IPS-NIHi7 (cell line): ENCODE results near the gene TUBGCP6.
A peak's percentile ranks its signal among the peaks of the same experiment; 100 is the strongest.

Experiments used
- DNase-seq: peaks from one replicate; pipeline ENCODE4 v3.0.0; 2012; ENCODE audit warnings: mixed read lengths; ENCODE audit errors: extremely low spot score

Gene TUBGCP6

DNA sequence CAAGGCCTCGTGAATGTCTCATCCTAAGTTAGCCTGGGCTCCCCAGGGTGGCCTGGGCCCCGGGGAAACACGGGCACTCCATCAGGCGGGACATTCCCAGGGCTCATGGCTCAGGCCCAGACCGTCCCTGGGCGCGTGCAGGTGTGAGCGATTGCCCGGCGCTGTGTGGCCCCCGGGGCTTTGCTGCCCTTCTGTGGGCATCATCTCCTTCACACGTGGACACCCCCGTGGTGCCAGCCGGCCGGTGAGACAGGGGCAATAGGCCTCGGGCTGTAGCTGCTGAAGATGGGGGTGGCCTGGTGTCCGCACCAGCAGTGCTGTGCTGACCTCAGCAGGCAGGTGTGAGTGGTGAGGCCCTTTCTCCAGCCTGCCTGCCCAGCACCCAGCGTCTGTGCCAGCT lies 48.6 kb downstream of the TUBGCP6 start:
- DNase-seq = no peak

DNA sequence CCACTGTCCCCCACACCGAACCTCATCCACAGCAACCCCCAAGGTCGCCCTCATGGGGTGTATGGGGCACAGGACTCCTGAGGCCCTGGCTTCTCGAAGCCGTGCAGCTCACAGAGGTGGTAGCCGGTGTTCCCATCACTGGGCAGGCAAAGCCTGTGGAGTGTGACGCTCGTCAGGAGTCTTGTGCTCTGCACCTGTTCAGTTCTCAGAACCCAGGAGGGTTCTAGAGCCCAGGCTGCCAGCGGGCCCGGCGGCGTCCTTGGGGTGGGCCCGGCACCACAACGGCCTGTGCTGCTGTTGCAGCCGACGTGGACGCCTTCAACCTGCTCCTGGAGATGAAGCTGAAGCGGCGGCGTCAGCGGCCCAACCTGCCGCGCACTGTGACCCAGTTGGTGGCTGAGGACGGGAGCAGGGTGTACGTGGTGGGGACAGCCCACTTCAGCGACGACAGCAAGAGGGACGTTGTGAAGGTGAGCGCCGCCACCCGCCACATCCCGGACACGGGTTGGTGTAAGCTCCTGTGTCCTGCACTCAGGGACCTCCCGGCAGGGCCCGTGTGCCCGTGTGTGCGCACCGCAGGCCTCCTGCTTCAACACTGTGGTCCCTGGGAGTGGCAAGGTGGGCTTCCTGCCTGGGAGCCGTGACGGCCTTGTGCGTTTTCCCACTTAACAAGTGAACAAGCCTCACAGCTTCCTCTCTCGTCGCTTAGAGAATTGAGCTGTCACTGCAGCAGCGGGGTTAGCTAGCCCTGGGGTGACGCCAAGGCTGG lies 50.6 kb downstream of the TUBGCP6 start:
- no peak for DNase-seq

DNA sequence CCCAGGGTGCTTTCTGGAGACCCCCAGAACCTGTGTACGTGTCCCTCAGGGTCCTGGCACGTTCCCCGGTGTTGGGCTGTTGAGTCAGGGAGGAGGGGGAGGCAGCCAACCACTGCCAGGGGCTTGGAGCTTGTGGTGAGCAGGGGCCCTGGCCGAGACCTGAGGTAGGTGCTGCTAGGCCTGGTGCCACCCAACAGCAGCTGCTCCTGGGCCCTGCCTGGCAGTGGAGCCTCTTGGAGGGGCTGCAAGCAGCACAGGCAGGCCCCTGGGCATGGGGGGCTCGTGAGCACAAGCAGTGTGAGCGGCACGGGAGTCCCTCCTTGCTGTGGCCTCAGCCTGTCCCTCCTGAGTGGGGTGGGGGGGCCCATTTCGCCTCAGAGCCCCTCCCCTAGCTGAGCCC lies 51.2 kb downstream of the TUBGCP6 start:
- DNase-seq = no peak

DNA sequence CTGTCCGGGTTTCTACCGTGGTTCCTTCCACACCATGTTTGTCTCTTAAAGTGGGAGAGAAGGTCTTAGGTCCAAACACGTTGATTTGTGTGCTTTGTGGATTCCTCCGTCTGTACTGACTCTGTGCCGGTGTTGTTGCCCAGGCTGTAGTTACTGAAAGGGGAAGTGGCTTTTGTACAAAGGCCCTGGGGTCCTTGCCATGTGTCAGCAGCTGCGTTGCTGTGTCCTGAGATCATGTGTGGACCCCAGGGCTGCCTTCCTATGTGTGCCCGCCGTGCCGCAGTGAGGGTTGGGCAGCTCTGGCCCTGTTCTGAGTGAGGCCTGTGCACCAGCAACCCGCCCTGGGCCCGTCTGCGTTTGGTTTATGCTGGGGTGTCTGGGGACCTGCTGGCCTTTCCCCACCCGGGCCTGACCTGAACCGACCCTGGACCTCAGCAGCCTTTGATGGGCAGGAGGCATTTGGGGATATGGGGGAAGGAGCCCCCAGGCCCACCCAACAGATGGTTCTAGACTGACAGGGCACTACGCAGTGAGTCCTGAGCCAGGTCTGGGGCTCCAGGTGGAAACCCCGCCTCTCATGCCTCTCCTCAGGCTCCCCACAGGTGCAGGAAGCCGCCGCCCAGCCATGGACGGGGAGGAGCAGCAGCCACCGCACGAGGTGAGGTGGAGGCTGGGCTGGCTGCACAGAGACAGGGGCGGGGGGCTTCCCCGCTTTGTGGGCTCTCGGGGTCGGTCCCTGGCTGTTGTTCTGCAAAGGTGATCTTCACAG lies 52.2 kb downstream of the TUBGCP6 start:
- no peak for DNase-seq

DNA sequence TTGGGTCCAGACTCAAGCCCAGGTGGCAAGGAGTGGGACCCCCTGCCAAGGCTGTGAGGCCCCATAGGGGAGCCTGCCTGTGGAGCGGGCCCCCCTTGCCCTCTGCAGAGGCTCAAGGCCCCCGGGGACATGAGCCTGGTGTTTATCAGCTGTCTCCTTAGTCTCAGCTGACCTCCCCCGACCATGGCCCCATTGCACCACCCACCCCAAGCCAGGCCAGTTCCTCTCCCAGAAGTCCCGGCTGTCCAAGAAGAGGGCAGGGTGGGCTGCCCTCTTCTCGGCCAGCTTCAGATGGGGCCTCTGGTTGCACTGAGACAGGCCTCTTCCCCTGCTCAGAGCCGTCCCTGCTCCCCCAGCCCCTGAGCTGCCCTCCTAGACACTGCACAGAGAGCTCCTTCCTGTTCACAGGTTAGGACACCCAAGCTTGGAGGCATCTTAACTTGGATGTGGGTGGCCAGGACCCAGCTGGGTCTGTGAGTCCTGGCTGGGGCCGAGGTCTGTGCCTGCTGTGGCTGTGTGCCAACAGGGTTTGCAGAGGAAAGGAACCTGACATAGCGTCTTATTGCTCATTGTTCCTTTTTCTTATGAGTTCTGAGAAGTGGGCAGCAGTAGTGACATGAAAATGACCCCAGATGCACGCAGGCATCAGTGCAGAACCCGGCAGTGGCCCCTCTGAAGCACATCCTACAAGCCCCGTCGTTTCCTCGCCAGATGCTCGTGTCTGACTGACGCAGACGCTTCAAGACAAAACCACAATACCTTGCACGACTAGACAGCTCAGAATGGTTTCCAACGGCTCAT lies 53.7 kb downstream of the TUBGCP6 start:
- DNase-seq = no peak

- peak; percentile 78 for DNase-seq
Observed at GRCh38 chr22:50190182-50190940, 54.5 kb downstream of the TUBGCP6 start.

DNA sequence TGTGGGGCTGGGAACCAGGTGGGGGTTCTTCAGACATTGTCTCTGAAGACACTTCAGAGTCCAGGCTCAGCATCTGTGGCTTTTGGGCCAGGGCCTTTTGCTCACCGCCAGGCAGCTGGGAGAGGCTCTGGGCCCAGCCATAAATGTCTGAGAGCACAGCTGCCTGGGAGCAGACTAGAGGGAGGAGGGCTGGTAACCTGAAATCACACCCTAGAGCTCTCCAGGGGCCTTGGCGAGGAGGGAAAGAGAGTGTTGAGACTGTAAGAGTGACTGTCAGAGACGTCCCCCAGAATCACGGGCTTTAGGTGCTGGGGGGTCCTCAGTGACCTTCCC lies 55.0 kb downstream of the TUBGCP6 start:
- DNase-seq = no peak

DNA sequence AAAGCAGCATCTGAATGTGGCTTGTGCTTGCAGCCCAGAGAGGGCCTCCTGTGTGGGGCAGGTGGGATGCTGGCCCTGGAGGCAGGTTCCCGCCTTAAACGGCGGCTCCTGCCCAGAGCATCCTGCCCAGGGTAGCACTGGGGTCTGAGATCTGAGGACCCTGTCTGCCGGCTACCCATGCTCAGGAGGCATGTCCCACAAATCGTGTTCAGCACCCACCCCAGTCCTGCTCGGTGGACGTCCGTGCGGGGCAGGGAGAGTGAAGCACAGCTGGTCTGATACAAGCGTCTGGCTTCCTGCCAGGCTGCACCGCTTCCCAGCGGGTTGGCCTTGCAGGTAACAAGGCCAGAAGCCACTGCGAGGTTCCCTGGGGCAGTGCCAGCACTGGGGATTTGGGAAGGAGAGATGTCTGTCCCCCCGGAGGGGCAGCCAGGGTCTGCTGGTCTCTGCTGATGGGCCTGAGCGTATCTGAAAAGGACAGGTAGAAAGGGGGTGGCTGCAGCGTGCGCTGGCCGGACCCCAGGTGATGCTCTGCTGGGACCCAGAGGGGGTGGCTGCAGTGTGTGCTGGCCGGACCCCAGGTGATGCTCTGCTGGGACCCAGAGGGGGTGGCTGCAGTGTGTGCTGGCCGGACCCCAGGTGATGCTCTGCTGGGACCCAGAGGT lies 55.5 kb downstream of the TUBGCP6 start:
- no peak for DNase-seq

DNA sequence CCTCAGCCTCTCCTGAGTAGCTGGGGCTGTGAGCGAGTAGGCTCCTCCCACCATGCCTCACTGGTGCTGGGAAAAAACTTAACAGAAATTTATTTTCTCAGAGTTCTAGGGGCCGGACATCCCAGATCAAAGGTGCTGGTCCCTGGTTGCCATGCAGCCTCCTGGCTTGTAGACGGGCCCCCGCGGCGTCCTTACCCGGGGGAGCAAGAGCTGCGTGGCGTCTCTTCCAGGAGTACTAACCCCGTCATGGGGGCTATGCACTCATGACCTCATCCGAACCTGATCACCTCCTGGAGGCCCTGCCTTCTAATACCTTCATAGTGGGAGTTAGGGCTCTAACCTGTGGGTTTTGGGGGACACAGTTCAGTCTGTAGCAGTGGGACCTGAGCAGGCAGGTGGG lies 56.5 kb downstream of the TUBGCP6 start:
- DNase-seq = no peak

DNA sequence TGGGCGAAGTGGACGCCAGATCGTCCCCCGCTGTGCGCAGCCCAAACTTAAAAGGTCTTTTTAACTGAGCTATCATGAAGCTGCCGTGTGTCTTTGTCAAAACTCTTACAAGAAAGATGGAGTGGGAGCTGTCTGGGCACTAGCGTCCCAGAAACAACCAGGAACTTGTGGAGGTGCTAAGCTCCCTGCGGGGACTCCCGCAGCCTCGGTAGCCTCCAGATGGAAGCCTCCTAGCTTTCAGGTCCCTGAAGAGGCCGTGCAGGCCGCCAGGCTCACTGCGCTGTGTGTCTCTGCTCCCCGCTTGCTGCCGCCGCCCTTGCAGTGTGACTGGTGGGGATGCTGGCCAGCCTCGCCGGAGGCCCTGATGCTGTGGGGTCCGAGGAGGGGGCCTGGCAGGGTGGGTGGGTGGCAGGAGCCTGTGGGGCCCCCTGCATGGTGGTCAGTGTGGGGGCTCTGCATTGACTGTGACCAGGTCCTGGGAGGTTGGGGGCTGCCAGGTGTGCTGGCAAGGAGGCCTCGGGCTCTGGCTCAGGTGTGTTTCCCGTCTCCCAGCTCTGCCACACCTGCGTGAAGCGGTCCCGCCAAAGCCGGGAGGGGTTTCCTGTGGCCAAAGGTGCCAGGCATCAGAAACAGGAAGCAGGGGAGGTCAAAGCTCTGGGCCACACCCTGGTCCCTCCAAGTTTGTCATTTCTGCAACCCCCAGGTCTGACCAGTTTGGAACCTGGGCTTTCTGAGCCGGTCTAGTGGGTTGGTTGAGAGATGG lies 57.9 kb downstream of the TUBGCP6 start:
- no peak for DNase-seq

DNA sequence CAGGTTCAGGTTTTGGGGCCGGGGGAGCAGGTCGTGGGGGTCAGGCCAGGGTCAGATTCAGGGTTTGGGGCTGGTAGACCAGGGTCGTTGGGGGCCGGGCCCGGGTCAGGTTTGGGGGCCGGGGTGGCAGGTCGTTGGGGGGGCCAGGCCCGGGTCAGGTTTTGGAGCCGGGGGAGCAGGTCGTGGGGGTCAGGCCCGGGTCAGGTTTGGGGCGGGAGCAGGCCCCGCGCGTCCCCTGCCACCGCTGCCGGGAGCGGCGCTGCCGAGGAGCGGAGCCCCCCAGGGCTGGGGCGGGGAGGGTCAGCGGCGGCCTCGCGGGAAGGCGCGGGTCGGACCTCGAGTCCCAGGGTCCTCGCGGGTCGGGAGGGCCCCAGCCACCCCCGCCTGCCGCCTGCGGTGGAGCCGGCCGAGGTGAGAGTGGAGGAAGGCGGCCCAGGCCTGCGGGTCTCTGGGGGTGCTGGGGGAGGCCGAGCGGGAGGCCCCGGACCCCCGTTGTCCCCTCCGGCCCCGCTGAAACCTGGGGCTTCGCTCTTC lies 58.6 kb downstream of the TUBGCP6 start:
- no peak for DNase-seq

DNA sequence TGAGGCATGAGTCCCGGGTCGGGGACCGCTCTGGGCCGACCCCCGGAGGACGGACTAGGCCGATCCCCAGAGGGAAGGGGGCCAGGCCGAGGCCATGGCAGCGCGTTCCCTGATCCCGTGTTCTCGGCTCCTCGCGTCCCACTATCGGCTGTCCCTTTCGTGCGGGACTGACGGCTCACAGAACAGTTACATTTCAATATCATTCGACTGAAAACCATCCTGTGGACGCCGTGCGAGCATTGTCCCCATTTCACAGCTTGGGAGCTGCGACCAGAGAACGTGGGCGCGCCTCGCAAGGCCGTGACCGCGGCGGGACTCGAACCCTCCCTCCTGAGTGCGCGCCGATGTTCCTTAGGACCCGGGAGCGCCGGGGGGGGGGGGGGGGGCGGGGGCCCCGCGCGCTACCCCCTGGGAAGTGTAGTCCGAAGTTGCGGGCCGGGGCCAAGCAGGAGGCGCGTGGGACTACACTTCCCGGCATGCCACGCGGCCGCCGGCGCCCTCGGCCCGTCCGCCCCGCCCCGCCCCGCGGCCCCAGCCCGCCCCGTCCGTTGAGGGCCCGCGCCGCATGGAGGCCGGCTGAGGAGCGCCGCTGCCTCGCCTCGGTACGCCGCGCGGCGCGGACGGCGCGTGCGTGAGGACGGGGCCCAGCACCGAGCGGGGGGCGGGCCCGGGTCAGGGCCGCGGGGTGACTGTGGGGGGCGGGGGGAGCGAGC lies 59.3 kb downstream of the TUBGCP6 start, which contains the start of gene TRABD:
TRABD (plus strand) TSS at position 539 of the 713 bp plus-strand sequence. CDS start 7,148 bp downstream, outside the sequence.
- peak; percentile 97 for DNase-seq

DNA sequence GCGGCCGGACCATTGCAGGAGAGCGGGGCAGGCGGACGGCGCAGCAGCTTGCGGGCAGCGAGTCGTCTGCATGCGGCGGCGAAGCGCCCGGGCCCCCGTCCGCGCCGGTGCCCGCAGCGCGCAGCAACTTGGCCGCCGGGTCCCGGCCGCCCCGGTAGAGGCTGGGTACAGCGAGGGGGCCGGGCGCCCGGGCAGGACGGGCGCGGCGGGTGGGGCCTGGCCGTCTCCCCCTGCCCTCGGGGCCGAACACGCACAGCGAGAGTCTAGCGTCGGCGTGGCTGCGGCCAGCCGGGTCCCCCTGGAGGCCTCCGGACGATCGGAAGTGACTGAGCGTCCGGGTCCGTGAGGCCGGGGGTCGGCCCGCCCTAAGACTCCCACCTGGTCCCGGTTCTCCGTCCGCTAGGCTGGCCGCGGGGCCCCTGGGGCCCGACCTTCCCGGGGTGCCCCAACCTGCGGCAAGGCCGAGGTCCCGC lies 59.9 kb downstream of the TUBGCP6 start:
- DNase-seq = no peak

- no peak for DNase-seq
Observed at GRCh38 chr22:50184004-50184901, 60.6 kb downstream of the TUBGCP6 start.

DNA sequence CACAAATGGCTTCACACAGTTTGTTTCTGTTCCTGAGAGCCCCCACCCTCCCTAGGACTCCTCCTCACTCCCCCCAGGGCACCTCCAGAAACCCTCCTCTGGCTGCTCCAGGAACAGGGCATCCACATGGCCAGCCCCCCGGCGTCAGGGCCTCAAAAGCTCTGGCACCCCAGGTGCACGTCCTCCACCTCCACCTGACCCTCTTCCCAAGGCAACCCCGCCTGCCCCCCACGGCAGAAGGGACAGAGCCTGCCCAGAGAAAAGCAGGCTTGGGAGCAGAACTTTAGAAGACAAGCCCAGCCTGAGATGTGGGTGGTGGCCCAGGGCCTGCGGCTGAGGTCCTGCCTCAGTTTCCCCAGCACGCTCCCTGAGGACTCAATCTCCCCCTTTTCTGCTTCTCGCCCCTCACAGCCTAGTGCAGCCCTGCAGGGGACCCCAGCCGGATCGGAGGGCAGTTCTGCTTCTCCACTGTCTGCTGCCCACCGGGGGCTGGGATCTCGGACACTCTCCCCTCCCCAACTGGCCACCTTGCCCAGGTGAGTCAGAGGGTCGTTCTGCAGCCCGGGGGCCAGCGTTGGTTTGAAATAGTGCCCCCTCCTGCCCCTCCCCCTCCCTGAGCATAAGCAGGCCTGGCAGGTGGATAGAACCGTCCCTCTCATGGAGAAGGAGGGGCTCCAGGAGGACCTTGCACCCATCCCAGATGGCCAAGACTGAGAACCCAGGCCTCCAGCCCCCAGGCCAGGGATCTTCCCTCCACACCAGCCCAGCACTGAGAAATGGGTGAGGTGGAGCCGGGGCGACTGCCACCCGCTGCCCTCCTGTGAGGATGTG lies 61.5 kb downstream of the TUBGCP6 start:
- DNase-seq = no peak

GRCh38 chr22:50182176-50183081 lies 62.4 kb downstream of the TUBGCP6 start:
- DNase-seq = no peak
